ENCODE results near the gene COA7.

The COA7 gene

GRCh38 chr1:52667984-52668383 is 30.2 kb downstream of the COA7 start:
- DNase-seq, result no peak

DNA sequence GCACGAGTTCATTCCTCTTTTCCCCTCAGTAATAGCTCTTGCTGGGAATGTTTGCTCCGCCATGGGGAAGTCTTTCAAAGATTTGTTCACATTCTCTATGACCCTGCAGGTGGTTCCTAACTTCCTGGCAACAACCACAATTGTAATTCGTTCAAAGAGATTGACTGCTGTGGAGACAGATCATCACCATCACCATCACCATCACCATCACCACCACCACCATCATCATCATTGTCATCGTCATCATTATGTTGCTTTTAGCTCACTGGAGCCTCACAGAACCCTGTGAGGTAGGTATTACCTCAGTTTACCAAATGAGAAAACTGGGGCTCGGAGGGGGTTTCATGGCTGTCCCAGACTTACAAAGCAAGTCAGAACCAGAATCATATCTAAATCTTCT is 30.9 kb downstream of the COA7 start:
- DNase-seq, result no peak

DNA sequence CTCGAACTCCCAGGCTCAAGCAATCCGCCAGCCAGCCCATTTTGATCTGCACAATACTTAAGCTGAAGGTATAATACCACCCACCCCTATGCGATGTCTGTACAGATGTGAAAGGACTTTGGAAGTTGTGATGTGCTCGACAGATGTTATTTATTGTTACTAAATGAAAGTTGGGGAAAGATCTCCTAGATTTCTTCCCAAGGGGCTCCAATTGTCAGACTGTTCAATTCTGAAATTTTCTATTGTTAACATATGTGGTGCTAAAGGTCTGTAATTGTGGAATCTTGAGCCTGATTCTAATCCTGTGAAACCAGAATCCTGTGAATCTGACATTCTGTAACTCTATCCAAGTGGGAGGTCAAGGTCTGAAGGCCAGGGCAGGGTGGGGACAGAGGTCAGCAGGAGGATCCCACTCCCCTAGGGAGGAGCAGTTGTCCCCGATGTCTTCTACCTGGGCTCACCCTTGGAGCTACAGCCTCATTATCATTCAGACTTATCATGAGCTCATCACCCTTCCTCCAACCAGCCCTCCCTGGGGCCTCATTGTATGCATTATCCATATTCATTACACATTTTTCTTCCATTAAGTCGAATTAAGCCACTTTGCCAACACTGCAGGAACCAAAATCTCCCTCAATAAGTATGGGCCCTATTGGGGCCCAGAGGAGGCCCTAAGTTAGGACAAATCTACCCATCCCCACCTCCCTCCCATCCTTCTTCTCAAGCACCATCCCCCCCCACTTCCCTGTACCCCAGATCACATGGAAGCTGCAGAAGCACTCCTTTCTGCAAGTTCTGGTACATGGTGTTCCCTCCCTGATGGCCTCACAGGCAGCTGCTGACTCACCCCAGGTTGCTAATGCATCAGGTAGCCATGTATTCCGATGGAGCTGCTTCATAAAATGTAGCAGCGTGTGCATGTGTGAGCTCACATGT is 32.9 kb downstream of the COA7 start:
- DNase-seq, result no peak

GRCh38 chr1:52663716-52664115 is 34.4 kb downstream of the COA7 start:
- no peak for DNase-seq

GRCh38 chr1:52662645-52663313 is 35.4 kb downstream of the COA7 start:
- DNase-seq, result no peak

DNA sequence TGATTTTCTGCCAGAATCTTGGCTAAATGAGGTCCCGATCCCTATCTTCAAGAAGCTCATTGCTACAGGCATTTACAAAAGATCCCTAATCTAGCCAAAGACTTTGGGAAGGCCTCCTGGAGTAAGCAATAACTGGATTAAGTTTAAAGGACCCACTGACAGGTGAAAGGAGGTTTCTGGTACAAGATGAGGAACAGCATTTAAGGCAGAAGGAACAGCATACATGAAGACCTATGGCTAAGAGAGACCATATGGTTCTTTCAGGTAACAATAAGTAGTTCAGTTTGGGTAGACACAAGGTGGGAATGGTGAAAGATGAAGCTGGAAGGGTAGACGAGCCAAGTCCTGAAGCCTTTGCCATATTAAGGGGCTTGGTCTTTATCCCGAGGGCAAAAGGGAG is 37.3 kb downstream of the COA7 start:
- DNase-seq, result no peak

GRCh38 chr1:52659851-52660596 is 38.1 kb downstream of the COA7 start:
- no peak for DNase-seq

DNA sequence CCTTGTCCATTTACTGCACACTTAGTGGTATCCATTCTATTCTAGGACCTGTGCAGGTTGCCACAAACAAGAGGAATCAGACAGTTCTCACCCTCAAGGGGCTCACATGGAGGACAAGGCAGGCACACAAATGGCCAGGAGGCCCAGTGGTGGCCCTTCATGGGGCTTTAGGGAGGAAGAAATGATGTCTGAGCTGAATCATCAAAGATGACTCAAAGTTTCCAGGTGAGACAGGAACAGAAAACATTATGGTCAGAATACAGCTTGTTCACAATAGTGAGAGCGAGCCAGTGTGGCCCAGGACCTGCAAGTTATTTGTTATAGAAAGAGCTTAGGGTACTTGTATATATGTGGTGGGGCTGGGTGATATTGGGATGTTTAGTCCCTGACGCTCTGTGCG is 38.8 kb downstream of the COA7 start:
- DNase-seq, result peak; percentile 60

DNA sequence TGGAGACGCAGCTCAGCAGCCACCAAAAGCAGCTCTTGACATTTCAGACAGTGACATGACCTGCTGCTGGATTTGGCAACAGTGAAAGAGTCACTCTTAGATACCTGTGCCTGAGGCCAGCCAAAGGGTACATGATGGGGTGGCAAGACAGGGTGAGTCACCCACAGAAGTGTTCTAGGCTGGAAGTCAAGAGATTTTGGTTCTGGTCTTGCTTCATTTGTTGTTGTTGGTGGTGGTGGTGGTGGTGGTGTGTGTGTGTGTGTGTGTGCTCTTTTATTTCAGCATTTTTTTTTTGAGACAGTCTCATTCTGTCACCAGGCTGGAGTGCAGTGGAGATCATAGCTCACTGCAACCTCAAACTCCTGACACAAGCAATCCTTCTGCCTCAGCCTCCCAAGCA is 39.4 kb downstream of the COA7 start:
- DNase-seq, result peak; percentile 58

GRCh38 chr1:52657702-52658101 is 40.4 kb downstream of the COA7 start:
- no peak for DNase-seq

- DNase-seq, result no peak
Measured at GRCh38 chr1:52654063-52654462, 44.1 kb downstream of the COA7 start.

DNA sequence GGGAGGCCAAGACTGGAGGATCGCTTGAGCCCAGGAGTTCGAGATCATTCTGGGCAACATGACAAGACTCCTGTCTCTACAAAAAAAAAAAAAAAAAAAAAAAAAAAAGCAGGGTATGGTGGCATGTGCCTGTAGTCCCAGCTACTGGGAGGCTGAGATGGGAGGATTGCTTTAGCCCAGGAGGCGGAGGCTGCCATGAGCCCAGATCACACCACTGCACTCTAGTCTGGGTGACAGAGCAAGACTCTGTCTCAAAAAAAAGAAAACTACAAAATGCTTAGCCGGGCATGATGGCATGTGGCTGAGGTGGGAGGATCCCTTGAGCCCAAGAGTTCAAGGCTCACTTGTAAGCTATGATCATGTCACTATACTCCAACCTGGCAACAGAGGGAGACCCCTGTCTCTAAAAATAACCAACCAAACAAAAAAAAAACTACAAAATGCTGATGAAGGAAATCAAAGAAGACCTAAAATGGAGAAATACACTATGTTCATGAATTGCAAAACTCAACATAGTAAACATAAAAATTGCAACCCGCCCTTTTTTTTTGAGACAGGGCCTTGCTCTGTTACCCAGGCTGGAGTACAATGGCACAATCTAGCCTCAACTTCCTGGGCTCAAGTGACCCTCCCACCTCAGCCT is 44.8 kb downstream of the COA7 start:
- DNase-seq, result no peak

DNA sequence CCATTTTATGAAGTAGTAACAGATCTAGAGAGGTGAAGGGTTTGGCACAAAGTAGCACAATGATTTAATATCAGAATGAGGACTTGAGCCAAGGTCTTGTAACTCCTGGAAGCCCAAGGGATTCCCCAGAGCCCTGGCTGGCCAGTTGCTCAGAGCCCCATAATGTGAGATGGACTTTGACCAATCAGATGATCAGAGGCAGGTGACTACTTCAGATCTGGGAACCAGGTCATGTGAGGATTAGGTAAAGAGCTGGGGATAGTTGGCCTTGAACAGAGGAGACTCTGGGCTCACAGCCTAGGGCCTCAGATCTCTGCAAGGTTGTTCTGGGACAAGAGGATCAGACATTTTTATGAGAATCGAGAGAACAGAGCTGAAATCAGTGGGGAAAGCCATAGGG is 46.2 kb downstream of the COA7 start:
- DNase-seq, result no peak

DNA sequence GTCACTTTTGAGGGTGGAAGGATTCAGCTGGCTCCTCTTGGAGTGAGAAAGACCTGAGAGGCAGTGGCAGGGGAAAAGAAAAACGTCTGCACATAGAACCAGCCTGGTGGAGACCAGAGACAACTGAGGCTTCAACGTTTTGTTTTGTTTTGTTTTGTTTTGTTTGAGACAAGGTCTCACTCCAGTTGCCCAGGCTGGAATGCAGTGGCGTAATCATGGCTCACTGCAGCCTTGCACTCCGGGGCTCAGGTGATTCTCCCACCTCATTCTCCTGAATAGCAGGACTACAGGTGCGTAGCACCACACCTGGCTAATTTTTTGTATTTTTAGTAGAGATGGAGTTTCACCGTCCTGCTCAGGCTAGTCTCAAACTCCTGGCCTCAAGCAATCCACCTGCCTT is 52.9 kb downstream of the COA7 start:
- DNase-seq, result no peak

- DNase-seq, result no peak
Measured at GRCh38 chr1:52641307-52641706, 56.8 kb downstream of the COA7 start.

DNA sequence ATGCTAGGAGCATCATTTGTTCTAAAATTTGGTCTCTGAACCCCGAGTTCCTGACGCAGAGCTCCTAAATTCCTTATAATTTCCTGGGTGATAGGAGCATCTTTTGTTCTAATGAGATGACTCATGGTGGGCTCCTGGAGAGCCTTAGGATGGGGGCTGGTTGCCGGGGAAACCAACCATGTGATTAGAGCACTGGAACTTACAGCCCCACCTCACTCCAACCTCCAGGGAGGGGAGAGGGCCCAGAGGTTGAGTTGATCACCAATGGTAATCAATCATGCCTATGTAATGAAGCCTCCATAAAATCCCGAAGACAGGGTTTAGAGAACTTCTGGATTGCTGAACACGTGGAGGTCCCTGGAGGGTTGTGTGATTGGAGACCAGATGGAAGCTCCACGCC is 57.5 kb downstream of the COA7 start:
- DNase-seq, result no peak

DNA sequence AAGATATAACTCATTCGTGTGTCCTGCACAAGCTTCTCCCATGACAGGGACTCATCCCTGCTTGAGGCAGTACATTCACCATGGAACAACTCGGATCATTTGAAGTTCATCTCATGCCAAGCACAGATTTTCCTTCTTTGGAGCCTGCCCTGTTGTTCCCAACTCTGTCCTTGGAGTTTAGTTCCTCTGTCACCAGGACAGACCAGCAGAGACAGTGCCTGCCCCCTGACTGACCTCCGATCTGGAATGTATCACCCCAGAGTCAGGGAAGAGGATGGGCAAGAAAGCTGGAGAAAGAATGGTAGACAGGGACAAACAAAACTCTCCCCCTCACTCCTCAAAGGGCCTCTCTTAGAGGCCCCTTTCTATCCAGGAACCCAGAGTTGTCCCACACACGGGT is 60.2 kb downstream of the COA7 start:
- DNase-seq, result no peak

GRCh38 chr1:52636721-52637695 is 61.1 kb downstream of the COA7 start:
- peak; percentile 77 for DNase-seq

GRCh38 chr1:52635321-52636089 is 62.6 kb downstream of the COA7 start:
- no peak for DNase-seq

Measured in activated CD4-positive, alpha-beta T cell treated with anti-CD3 and anti-CD28 coated beads for 48 hours (primary cell).